NCI-H82 treated with DMSO at 0.1 percent for 48 hours (cell line): ENCODE results near the gene MYOD1.

Experiments used
- DNase-seq: peaks from one replicate; lab custom pipeline; 2025; ENCODE audit not compliant: unreplicated experiment; lab: John Stamatoyannopoulos, UW

Gene MYOD1

GRCh38 chr11:17719028-17719937, at the start of gene MYOD1:
Gene MYOD1 (plus strand): TSS chr11:17719571. CDS start chr11:17719783, 212 bp downstream.
- no peak for DNase-seq

DNA sequence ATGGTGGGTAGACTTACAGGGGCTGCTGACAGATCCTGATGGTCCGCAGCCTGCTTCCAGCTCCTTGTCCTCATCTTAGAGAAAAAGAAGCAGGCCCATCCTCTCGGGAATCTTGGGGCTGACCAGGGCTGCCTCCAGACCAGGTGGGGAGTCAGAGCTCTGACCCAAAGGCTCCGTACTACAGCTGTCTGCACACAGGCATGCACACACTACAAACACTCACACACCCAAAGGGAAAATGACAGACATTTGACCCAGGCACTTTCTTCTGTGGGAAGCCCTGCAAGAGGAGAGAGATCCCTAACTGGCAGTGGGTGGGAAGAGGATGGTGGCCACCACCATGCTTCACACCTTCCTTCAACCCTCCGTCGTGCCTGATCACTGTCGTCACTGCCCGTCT, 46.9 kb upstream of the MYOD1 start:
- DNase-seq, result no peak

DNA sequence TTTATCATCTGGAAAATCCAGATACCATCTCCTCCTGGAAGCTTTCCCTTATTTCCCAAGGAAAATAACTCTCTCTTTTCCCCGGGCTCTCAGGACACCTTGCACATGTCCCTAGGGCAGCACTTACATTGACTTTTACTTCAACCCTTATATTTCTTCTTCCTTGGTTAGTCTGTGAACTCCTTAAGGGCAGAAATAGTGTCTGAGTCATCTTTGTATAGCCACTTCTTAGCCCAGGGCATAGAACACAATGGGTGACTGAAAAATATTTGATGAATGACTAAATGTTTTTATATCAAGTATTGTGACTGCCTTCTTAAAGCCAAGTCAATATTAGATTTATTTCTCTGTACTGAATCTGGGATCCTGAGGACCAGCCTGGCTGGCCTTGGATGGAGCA, 45.4 kb upstream of the MYOD1 start:
- DNase-seq, result no peak

GRCh38 chr11:17682848-17683247, 36.5 kb upstream of the MYOD1 start:
- DNase-seq, result no peak

DNA sequence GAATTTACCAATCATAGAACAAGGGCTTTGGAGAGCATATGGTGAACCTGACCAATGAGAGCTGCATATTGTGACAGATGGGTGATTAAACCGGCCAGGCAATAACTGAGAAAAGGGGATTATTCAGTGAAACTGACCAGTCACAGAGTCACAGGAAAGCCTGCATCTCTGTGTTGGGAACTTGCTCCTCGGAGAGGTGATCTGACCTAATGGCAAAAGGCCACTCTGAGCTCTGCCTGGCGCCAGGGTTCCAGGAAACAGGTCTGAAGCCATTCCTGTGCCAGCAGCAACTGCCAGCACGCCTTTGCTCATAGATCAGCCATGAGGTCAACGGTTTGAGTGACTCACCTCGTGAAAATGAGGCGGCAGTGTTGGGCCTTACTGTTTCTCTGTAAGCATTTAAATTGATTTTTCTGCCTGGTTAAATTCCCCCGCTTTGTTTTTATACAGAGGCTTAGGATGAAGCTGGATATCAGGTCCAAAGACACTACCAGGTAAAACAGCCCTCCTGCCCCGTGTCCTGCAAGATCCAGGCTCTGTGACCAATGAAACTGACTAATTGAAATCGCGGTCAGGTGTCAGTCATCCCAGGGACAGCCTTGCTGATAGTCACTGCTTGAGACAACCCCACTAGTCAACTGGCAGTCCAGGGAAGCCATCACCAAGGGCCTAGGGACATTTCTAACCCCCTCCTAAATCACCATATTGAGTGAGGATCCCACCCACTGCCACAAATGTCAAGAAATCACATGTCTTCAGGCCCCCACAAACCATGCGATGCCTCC, 35.8 kb upstream of the MYOD1 start:
- DNase-seq, result peak; percentile 22

- no peak for DNase-seq
Measured at GRCh38 chr11:17684550-17684949, 34.8 kb upstream of the MYOD1 start.

- DNase-seq, result peak; percentile 78
Measured at GRCh38 chr11:17686231-17686980, 33.0 kb upstream of the MYOD1 start.

- DNase-seq, result peak; percentile 62
Measured at GRCh38 chr11:17687946-17688670, 31.3 kb upstream of the MYOD1 start.

DNA sequence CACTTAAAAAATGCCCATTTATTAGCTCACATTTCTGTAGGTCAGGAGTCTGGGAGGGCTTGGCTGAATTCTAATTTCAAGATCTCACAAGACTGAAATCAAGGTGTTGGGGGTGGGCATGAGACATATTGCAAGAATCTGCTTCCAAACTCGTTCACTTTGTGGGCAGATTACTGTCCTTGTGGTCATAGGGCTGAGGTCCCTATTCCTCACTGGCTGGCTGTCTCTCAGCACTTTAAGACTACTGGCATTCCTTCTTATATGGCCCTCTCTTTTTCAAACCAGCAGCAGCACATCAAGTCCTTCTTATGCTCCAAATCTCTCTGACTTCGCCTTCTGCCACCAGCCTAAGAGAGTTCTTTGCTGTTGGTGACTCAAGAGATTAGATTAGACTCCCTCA, 27.8 kb upstream of the MYOD1 start:
- peak; percentile 49 for DNase-seq

GRCh38 chr11:17691976-17692375, 27.4 kb upstream of the MYOD1 start:
- DNase-seq, result no peak

- no peak for DNase-seq
Measured at GRCh38 chr11:17692931-17693330, 26.4 kb upstream of the MYOD1 start.

- no peak for DNase-seq
Measured at GRCh38 chr11:17693531-17693930, 25.8 kb upstream of the MYOD1 start.

DNA sequence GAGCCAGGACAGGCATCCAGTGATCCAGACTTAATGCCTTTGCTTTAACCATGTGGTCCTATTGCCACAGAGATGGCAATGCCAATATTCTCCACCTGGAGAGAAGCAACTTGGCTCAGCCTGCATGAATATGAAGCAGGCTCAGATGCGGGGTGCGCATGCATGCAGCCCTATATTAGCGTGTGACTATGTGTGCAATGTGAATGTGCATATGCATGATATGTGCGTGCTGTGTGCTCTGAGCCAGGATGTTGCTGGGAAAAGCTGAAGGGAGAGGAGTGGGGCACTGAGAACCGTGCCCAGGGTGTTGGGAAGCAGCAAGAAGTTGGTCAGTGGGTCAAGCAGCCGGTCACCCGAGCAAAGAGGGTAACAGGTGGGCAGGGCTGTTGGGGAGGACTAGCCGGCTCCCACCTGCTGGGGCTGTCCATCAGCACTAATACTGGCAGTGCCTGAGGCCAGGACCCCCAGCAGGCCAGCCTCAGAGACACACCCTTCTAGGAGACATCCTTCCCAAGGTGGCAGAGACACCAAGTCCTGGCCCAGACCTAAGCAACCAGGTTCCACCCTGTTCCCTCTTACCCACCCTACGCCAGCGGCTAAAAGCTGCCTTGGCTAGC, 24.8 kb upstream of the MYOD1 start:
- DNase-seq, result no peak

DNA sequence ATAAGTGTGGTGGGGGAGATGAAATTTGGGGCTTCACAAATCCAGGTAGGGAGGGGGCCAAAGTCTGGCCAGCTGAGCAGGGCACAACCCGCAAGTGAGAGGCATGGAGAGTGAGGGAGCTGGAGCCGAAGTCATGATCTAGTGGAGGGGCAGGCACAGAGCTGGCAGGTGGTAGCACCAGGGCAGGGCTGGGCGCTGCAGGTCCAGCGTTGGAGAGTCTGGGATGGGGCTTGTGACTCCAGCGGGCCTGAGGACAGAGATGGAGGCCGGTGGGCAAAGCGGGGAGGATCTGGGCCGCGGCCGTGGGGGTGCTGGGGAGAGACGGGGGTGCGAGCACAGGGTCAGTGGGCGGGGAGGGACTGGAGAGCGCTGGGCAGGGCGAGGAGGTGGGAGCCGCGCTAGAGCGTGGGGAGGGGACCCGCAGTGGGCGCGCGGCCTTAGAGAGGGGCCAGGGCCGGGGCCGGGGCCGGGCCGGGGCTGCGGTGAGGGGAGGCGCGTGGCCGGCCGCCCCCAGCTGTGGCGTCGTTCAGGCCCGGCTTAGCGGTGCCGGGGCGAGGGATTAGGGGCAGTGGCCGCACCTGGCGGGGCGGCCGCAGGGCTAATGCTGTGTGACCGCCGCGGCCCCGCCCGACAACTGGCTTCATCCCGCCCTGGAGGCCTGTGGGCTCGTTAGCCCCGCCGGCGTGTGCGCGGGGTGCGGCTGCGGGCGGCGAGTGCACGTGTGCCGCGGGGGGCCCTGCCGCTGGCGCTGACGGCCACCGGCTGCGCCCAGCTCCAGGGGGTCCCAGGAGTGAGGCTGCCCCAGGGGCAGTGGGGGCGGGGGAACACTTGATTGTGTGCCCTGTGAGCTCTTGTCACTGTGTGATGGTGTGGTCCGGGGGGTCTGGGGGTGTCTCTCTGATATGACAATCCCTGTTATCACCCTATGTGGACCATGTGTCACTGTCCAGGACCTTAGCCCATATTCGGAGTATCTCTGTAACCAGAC, 23.6 kb upstream of the MYOD1 start:
- no peak for DNase-seq

DNA sequence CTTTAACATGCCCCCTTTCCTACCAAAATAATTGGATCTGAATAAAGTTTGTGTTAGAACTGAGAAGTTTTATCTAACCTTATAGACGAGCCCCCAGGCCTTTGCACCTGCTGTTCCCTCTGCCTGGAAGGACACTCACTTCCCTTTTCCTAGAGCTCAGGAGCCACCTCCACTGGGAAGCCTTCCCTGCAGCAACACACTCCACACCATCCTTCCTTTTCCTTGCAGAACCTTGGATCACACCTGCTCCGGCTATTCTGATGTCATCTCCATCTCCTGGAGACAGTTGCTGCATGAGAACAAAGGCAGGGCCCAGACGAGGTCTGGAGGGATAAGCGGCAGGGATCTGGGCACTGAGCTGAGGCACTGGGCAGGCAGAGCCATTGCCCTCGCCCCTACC, 22.6 kb upstream of the MYOD1 start:
- no peak for DNase-seq

DNA sequence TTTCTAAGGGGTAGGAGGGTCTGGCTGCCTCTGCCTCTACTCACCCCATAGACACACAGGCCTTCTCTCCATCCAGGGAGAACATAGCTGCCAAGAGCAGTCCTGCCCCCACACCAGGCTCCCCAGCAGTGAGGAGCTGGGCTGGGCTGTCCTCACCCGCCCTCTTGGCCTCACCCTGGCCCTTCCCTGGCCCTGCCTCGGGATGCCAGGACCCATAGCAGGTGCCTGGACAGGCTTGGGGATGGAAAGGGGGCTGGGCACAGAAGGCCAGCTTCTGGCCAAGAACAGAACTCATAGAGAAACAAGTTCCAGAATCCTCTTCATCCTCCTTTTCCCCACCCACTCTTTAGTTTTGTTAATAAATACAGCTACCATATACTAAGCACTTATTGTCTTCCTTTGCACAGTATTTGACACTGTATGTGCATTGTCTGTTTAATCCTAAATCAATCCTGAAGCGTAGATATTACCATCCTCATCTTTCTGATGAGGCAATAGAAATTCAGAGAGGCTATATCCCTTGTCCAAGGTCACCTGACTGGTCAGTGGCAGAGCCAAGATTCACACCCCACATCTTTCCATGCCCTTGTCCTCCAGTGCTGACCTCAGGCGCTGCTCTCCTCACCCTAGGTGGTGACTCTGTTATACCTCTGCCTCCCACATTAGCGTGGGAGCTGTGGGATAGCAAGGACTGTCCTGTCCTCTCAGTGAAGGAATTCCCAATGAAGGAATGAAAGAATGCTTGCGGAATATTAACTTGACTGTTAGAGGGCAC, 22.0 kb upstream of the MYOD1 start:
- no peak for DNase-seq

DNA sequence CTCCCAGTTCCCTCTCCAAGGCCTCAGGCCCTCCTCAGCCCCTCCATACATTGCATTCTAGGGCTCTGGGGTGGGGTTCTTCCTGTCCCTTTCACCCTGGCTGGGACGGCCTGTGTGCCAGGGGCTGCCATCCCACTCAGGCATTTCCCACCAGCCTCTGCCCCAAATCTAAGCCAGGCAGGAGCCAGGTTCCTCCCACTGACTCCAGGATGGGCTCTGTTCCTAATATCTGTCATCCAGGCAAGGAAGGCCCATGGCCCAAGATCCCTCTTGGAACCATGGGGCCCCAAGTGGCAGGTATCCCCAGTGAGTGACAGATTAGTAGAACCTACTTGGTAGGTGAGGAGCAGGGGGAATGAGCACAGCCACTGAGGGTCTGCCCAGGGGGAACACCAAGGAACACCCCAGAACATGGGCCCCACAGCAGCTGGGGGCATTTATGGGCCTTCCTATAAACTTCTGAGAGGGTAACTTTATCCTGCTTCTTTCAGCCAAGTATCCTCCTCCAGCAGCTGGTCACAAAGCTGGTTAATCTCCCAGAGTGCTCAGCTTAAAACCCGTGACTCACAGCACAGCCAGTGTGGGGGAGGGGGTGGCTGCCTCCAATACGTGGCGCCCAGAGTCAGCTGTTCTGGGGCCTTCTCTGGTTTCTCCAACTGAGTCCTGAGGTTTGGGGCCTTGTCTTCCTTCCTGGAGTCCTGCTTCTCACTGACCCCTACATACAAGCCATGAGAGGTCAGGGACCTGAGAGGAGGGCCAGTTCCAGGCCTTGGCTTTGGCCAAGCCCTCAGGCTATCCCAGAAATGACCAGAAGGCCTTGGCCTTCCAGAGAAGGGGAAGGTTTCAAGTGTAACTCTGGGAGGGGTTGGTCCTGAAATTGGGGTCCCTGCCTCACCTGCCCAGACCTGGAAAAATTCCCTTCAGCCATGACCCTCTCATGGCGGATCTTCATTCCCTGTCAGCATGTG, 19.9 kb upstream of the MYOD1 start:
- DNase-seq, result peak; percentile 77
